HepG2 (cell line): ENCODE results near the gene TMEM218. TPM values are rescaled to one million over a fixed set of nuclear protein-coding genes. Genes with fewer than 3 reads are reported as not detected.

ENCODE experiments used
- CEBPZ ChIP-seq: IDR thresholded peaks from 2 replicates; pipeline ENCODE4 v1.6.1; 2012; ENCODE audit warnings: low read length, improper control_type of control experiment
- FUBP1 ChIP-seq: sonication (generic); formaldehyde crosslinking; IDR thresholded peaks from 2 replicates; pipeline ENCODE4 v1.5.1; 2020; ENCODE audit warnings: missing genetic modification reagents, mild to moderate bottlenecking, borderline replicate concordance
- HNF1B ChIP-seq: sonication (generic); formaldehyde crosslinking; IDR thresholded peaks from 2 replicates; pipeline ENCODE4 v1.5.1; 2020; ENCODE audit warnings: mild to moderate bottlenecking, moderate library complexity, missing genetic modification reagents
- TEF ChIP-seq: sonication (generic); formaldehyde crosslinking; IDR thresholded peaks from 2 replicates; pipeline ENCODE4 v1.5.0; 2020; ENCODE audit warnings: missing genetic modification reagents
- ZNF12 ChIP-seq: sonication (generic); formaldehyde crosslinking; IDR thresholded peaks from 2 replicates; pipeline ENCODE4 v1.5.0; 2020; ENCODE audit warnings: missing genetic modification reagents
- ZNF781 ChIP-seq: sonication (generic); formaldehyde crosslinking; IDR thresholded peaks from 2 replicates; pipeline ENCODE4 v1.5.1; 2020; ENCODE audit warnings: borderline replicate concordance, mild to moderate bottlenecking, missing genetic modification reagents; ENCODE audit errors: not compliant biosample characterization
- ZXDC ChIP-seq: sonication (generic); formaldehyde crosslinking; IDR thresholded peaks from 2 replicates; pipeline ENCODE4 v1.5.0; 2020; ENCODE audit warnings: mild to moderate bottlenecking, missing genetic modification reagents
- polyA plus RNA-seq, 8 experiments: library from polyadenylated mRNA; depleted of rRNA in 3 of 8; stranded (reverse) in 7 of 8; unstranded in 1 of 8; fragments of >200 nt; fragmentation: Illumina TruSeq in 4 of 8; extraction: Trizol in 4 of 8; gene quantifications; 2 replicates each; pipeline versions ENCODE4 v1.2.1 to v1.2.3, GENCODE V29; 2011 to 2016; ENCODE audit warnings: low read depth in 4 of 8, missing spikeins in 1 of 8, mixed read lengths in 1 of 8; ENCODE audit not compliant: insufficient read depth in 1 of 8
- total RNA-seq, 5 experiments: library from RNA; depleted of rRNA; stranded (reverse); fragments of >200 nt; fragmentation: Illumina TruSeq; extraction: Trizol; gene quantifications; 2 replicates each; pipeline ENCODE4 v1.2.3, GENCODE V29; 2016; ENCODE audit warnings: low read depth in 1 of 5

The TMEM218 gene
- total and polyA plus RNA-seq, 2 of the 13 experiments (the other 11 are each of a cell fraction or from before 2014, with no cell fraction given): 11.8 to 14.0 TPM

GRCh38 chr11:125063429-125064043 is 47.9 kb downstream of the TMEM218 start (continued):
- no peak for TF ChIP-seq FUBP1
- no peak for TF ChIP-seq ZXDC
- no peak for TF ChIP-seq CEBPZ
- TF ChIP-seq HNF1B (CRISPR knock-in tag): no peak
- TF ChIP-seq ZNF781 (CRISPR knock-in tag): no peak
- no peak for TF ChIP-seq ZNF12 (CRISPR knock-in tag)
- TF ChIP-seq TEF (CRISPR knock-in tag): no peak
